Aorta (tissue), 5 donors: ENCODE data around the gene COX20. TPM values are rescaled to one million over a fixed set of nuclear protein-coding genes. Genes with fewer than 3 reads are reported as not detected.

Source experiments
- ATAC-seq: fragments of 200-7000 bp; cut with Tn5 transposase; one replicate; pipeline ENCODE4 v1.9.1; 2022; ENCODE audit warnings: moderate library complexity; ENCODE audit not compliant: low FRiP score
- DNase-seq, 2 donors: peaks; one replicate each; pipeline ENCODE4 v3.0.0-alpha.2; 2020
- H3K27ac ChIP-seq, 2 donors: one replicate each; pipeline ENCODE4 v1.5.1; 2013; ENCODE audit warnings: low read length in 2 of 2, mild to moderate bottlenecking in 2 of 2, moderate library complexity in 2 of 2, control low read depth in 1 of 2, inconsistent platforms in 1 of 2, low read depth in 1 of 2
- H3K27me3 ChIP-seq, 2 donors: one replicate each; pipeline ENCODE4 v1.6.1; 2013; ENCODE audit warnings: control low read depth in 1 of 2, low read length in 1 of 2, mild to moderate bottlenecking in 1 of 2, moderate library complexity in 1 of 2; ENCODE audit not compliant: insufficient read depth in 2 of 2, control insufficient read depth in 1 of 2
- H3K36me3 ChIP-seq, 2 donors: one replicate each; pipeline ENCODE4 v1.6.1; 2013; ENCODE audit warnings: control low read depth in 1 of 2, low read length in 1 of 2, mild to moderate bottlenecking in 1 of 2; ENCODE audit not compliant: insufficient read depth in 2 of 2, control insufficient read depth in 1 of 2
- H3K4me1 ChIP-seq, 2 donors: one replicate each; pipeline ENCODE4 v1.6.1; 2013; ENCODE audit warnings: low read length in 2 of 2, control low read depth in 1 of 2, mild to moderate bottlenecking in 1 of 2, moderate library complexity in 1 of 2; ENCODE audit not compliant: insufficient read depth in 2 of 2, control insufficient read depth in 1 of 2
- H3K4me3 ChIP-seq, 2 donors: one replicate each; pipeline ENCODE4 v1.5.1; 2013; ENCODE audit warnings: low read length in 2 of 2, control low read depth in 1 of 2, mild to moderate bottlenecking in 1 of 2
- H3K9me3 ChIP-seq: one replicate; pipeline ENCODE4 v1.6.1; 2013; ENCODE audit warnings: mild to moderate bottlenecking, low read length; ENCODE audit not compliant: control insufficient read depth
- WGBS, 2 donors: extraction: QIAGEN DNeasy Blood & Tissue Kit; methylation state at CpG; one replicate each; pipeline ENCODE4 v1.1.7; 2013; 5-methylcytosine and 5-hydroxymethylcytosine counted together
- intact Hi-C, 2 donors: fragments of 100-400 bp; cut with DNase I; formaldehyde crosslinking; loops; one replicate each; pipeline versions ENCODE4 v1.14.2 to v1.15.0; 2022
- polyA plus RNA-seq, 2 donors: library from polyadenylated mRNA; stranded (reverse); fragments of 200-250 nt; gene quantifications; one replicate each; pipeline ENCODE4 v1.2.3, GENCODE V29; 2013
- total RNA-seq, 2 donors: library from RNA; stranded (reverse); fragmentation: NEBNext Ultra II Directional; extraction: Animal tissue kit (Norgen Biotek cat#: 25700); gene quantifications; one replicate each; pipeline ENCODE4 v1.2.1, GENCODE V29; 2021
- donor health status: healthy with polysubstance abuse.
- donor health status: Bipolar disorder and iron deficiency.
- donor health status: DM: no; HTN: no; CAD: no.
- donor health status: DM: no; HTN: no; CAD: no.
- donor health status: DM: yes; HTN: yes; CAD: no.

The COX20 gene
- total and polyA plus RNA-seq, 4 donors, result 22.8 to 110 (median 51.7) TPM

- Histone ChIP-seq H3K36me3 (no peaks in the 10 kb centered on the region), H3K4me1 (no peaks in the 10 kb centered on the region), H3K27ac (no peak overlapping the region), H3K9me3 (no peaks in the 10 kb centered on the region), H3K4me3 (no peak overlapping the region), H3K27me3 (no peaks in the 10 kb centered on the region)
- WGBS, 2 donors, result 94% methylated on average over 23 of the region's 23 CpGs
- intact Hi-C loops, result loop anchor here in 1 of 2 donors (10.0 kb wide), 2 partner anchors 414 to 1696 kb away; partner anchors contain the start of genes ADSS2, CNST and TFB2M
- ATAC-seq (no peak), DNase-seq (no peak)
These were observed 33.3 kb downstream of the COX20 start for GRCh38 chr1:244868484-244869363.

- no peak for DNase-seq
- H3K27me3 ChIP-seq, result no peaks in the 10 kb centered on the region
- H3K4me3 ChIP-seq, result no peak overlapping the region
- H3K36me3 ChIP-seq, result no peaks in the 10 kb centered on the region
- WGBS, 2 donors, result 94 to 96% methylated on average over 12 of the region's 12 CpGs
- ATAC-seq, result no peak
- no peak overlapping the region for H3K27ac ChIP-seq
- intact Hi-C loops, result loop anchor here in 1 of 2 donors (10.0 kb wide), 2 partner anchors 415 to 1695 kb away; partner anchors contain the start of genes ADSS2, CNST and TFB2M
- H3K9me3 ChIP-seq, result no peaks in the 10 kb centered on the region
- no peaks in the 10 kb centered on the region for H3K4me1 ChIP-seq
These were observed 33.9 kb downstream of the COX20 start for GRCh38 chr1:244869364-244869827.

- Histone ChIP-seq H3K4me1 (no peaks in the 10 kb centered on the region), H3K36me3 (no peaks in the 10 kb centered on the region), H3K9me3 (no peaks in the 10 kb centered on the region), H3K27me3 (no peaks in the 10 kb centered on the region), H3K4me3 (no peak overlapping the region), H3K27ac (no peak overlapping the region)
- intact Hi-C loops, result loop anchor here in 1 of 2 donors (10.0 kb wide), 2 partner anchors 415 to 1695 kb away; partner anchors contain the start of genes ADSS2, CNST and TFB2M
- DNase-seq, result no peak
- WGBS, 2 donors, result 91 to 92% methylated on average over 4 of the region's 4 CpGs
- ATAC-seq, result no peak
These were observed 34.5 kb downstream of the COX20 start for GRCh38 chr1:244869950-244870349.

- DNase-seq (no peak), ATAC-seq (no peak)
- WGBS, 2 donors, result 77 to 83% methylated on average over 7 of the region's 7 CpGs
- H3K4me1 ChIP-seq, result no peaks in the 10 kb centered on the region
- no peaks in the 10 kb centered on the region for H3K9me3 ChIP-seq
- H3K27ac ChIP-seq, result no peak overlapping the region
- H3K27me3 ChIP-seq, result no peaks in the 10 kb centered on the region
- no peaks in the 10 kb centered on the region for H3K36me3 ChIP-seq
- intact Hi-C loops, result no loop called here
- no peak overlapping the region for H3K4me3 ChIP-seq
These were observed 39.6 kb downstream of the COX20 start for GRCh38 chr1:244874974-244875579.

GRCh38 chr1:244876228-244876910, 40.9 kb downstream of the COX20 start:
- intact Hi-C loops, result no loop called here
- no peak for DNase-seq
- 92 to 93% methylated on average over 8 of the region's 8 CpGs for WGBS, 2 donors

GRCh38 chr1:244878681-244879080, 43.2 kb downstream of the COX20 start:
- Histone ChIP-seq H3K4me3 (no peak overlapping the region), H3K27ac (no peak overlapping the region), H3K27me3 (no peaks in the 10 kb centered on the region), H3K4me1 (no peaks in the 10 kb centered on the region), H3K9me3 (no peaks in the 10 kb centered on the region), H3K36me3 (no peaks in the 10 kb centered on the region)
- ATAC-seq, result no peak
- no peak for DNase-seq
- 87 to 94% methylated on average over 5 of the region's 5 CpGs for WGBS, 2 donors
- intact Hi-C loops, result no loop called here

More at GRCh38 chr1:244876228-244876910, 40.9 kb downstream of the COX20 start:
- no peak for ATAC-seq
- Histone ChIP-seq H3K36me3 (no peaks in the 10 kb centered on the region), H3K27ac (no peak overlapping the region), H3K4me1 (no peaks in the 10 kb centered on the region), H3K9me3 (no peaks in the 10 kb centered on the region), H3K4me3 (no peak overlapping the region), H3K27me3 (no peaks in the 10 kb centered on the region)

GRCh38 chr1:244881552-244882280, 46.3 kb downstream of the COX20 start:
- H3K27me3 ChIP-seq, result no peaks in the 10 kb centered on the region
- intact Hi-C loops, result no loop called here
- H3K4me1 ChIP-seq, result no peaks in the 10 kb centered on the region
- ATAC-seq, result no peak
- no peak for DNase-seq
- no peak overlapping the region for H3K27ac ChIP-seq
- no peaks in the 10 kb centered on the region for H3K36me3 ChIP-seq
- no peaks in the 10 kb centered on the region for H3K9me3 ChIP-seq
- WGBS, 2 donors, result 72 to 80% methylated on average over 11 of the region's 11 CpGs
- H3K4me3 ChIP-seq, result no peak overlapping the region

GRCh38 chr1:244887281-244887680, 51.8 kb downstream of the COX20 start:
- H3K4me1 ChIP-seq, result no peaks in the 10 kb centered on the region
- ATAC-seq (no peak), DNase-seq (no peak)
- intact Hi-C loops, result no loop called here
- H3K27me3 ChIP-seq, result no peaks in the 10 kb centered on the region
- H3K4me3 ChIP-seq, result no peak overlapping the region
- H3K9me3 ChIP-seq, result no peaks in the 10 kb centered on the region
- WGBS, 2 donors, result 89 to 91% methylated on average over 4 of the region's 4 CpGs
- H3K27ac ChIP-seq, result no peak overlapping the region
- H3K36me3 ChIP-seq, result no peaks in the 10 kb centered on the region
